ENCODE results near the gene SVOPL.

The SVOPL gene

DNA sequence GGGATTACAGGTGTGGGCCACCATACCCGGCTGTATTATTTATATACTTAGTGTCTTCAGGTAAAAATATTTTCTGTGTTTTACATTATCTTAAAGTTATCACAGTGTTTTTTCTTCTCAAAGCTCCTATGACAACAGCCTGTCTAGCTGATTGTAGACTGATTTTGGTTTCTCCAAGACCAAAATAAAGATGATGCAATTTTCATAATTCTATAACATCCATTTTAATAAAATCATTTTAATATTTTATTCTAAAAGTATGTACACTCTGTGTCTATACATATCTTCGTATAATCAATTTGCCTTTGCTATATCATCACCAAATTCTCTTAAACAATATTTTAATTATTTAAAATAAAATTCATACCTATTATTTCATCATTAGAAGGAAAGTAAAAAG lies 132.5 kb downstream of the SVOPL start:
- TF ChIP-seq CTCF (IDR thresholded peaks at IDR 0.05; ENCODE audit: low read depth, low read length, missing control alignments) = no peak
- no peak for DNase-seq (ENCODE audit: low read depth)

DNA sequence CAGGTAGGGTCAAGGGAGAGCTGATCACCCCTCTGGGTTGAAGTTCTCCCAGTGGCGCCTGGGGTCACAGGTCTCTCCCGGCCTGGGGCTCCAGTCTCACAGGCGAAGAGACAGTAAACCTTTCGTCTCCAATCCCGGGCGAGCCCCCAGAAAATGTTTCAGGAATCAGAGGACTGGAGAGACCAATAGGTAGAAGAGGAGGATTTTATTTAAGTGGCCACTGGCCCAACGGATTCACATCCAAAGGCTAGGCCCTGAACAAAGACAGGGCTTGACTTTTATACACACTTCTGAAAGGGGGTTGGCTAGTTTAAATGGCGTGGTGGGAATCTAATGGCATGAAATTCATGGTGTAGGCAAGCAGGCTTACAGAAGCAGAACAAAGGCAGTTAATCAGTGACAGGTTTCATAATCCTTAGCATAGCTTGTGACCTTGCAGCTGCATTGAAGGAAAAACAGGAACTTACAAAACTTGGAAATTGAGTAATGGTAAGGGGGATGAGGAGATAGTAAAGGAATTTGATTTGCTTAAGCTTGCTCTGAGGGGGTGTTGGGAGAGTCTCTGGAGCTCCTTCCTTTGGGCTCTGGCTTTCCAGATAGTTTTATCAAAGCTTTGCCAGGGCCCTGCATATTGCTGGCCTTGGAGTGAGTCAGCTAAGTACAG lies 135.6 kb downstream of the SVOPL start:
- no peak for DNase-seq (ENCODE audit: low read depth)
- no peak overlapping the region for H3K4me3 ChIP-seq (ENCODE audit: low read depth, low read length)
- no peak for TF ChIP-seq CTCF (IDR thresholded peaks at IDR 0.05; ENCODE audit: low read depth, low read length, missing control alignments)

More for the DNA sequence above, 132.5 kb downstream of the SVOPL start:
- no peak overlapping the region for H3K4me3 ChIP-seq (ENCODE audit: low read depth, low read length)

- no peak for TF ChIP-seq CTCF (IDR thresholded peaks at IDR 0.05; ENCODE audit: low read depth, low read length, missing control alignments)
- H3K4me3 ChIP-seq (ENCODE audit: low read depth, low read length) = no peak overlapping the region
- DNase-seq (ENCODE audit: low read depth) = no peak
Observed at GRCh38 chr7:138565071-138565450, 136.1 kb downstream of the SVOPL start.

GRCh38 chr7:138564365-138564764 lies 136.8 kb downstream of the SVOPL start:
- DNase-seq (ENCODE audit: low read depth) = no peak
- no peak overlapping the region for H3K4me3 ChIP-seq (ENCODE audit: low read depth, low read length)
- TF ChIP-seq CTCF (IDR thresholded peaks at IDR 0.05; ENCODE audit: low read depth, low read length, missing control alignments) = no peak

DNA sequence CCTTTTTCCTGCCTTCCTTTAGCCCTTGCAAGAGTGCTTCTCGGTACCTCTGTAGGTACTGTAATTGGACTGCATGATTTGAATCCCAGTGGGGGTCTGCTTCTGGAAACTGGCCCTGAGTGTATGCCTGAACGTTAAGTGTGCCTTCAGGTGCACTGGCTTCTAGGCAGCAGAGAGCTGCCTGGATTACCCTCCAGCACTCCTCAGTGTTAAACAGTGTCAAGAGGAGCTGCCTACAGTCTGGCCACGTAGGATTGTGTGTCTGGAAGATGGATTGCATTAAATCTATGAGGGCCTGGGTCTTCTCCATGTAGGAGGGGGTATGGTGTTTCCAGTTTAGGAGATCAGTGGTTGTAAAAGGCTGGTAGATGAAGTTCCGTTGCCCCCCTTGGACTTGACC lies 137.4 kb downstream of the SVOPL start:
- no peak for DNase-seq (ENCODE audit: low read depth)
- TF ChIP-seq CTCF (IDR thresholded peaks at IDR 0.05; ENCODE audit: low read depth, low read length, missing control alignments) = no peak
- no peak overlapping the region for H3K4me3 ChIP-seq (ENCODE audit: low read depth, low read length)

GRCh38 chr7:138559448-138559847 lies 141.7 kb downstream of the SVOPL start:
- no peak overlapping the region for H3K4me3 ChIP-seq (ENCODE audit: low read depth, low read length)

More at GRCh38 chr7:138559448-138559847, 141.7 kb downstream of the SVOPL start:
- no peak for DNase-seq (ENCODE audit: low read depth)
- TF ChIP-seq CTCF (IDR thresholded peaks at IDR 0.05; ENCODE audit: low read depth, low read length, missing control alignments) = no peak
